ENCODE results near the gene NEURL1B.

NEURL1B gene

DNA sequence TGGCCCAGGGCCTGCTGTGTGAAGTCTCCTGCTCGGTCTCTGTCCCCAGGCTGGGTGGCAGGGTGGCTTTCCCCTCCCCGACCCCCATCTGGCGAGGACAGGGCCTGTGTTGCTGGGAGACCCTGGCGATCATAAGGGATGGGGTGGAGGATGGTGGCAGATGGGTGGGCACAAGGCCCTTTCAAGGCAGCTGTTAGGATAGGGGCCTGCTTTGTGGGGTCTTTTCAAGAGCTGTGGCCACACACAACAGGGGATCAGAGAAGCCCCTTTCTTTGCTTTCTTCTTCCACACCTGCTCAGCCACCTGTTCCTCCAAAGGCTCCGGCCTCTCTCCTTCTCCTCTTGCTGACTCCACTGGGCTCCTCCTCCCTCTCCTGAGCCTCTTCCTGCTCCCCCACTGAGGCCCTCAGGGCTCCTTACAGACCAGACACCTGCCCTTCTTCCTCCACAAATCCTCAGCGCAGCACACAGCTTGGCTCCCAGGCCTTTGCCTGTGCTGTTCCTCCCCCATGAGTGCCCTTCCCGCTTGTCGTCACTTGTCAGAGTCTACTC, 15.0 kb upstream of the NEURL1B start:
- H3K36me3 ChIP-seq (replicated peaks) = no peaks in the 10 kb centered on the region
- TF ChIP-seq, protein P1, sequence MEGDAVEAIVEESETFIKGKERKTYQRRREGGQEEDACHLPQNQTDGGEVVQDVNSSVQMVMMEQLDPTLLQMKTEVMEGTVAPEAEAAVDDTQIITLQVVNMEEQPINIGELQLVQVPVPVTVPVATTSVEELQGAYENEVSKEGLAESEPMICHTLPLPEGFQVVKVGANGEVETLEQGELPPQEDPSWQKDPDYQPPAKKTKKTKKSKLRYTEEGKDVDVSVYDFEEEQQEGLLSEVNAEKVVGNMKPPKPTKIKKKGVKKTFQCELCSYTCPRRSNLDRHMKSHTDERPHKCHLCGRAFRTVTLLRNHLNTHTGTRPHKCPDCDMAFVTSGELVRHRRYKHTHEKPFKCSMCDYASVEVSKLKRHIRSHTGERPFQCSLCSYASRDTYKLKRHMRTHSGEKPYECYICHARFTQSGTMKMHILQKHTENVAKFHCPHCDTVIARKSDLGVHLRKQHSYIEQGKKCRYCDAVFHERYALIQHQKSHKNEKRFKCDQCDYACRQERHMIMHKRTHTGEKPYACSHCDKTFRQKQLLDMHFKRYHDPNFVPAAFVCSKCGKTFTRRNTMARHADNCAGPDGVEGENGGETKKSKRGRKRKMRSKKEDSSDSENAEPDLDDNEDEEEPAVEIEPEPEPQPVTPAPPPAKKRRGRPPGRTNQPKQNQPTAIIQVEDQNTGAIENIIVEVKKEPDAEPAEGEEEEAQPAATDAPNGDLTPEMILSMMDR (IDR thresholded peaks at IDR 0.05; ENCODE audit: low read depth, low read length, missing control alignments) = no peak
- in situ Hi-C loops (cut with HindIII; ENCODE audit: low pct_ligation_motif_present, low sequenced_read_pairs) = no loop called here
- no peak overlapping the region for H3K4me3 ChIP-seq (ENCODE audit: low read depth, low read length)
- no peak overlapping the region for H3K27ac ChIP-seq
- no peaks in the 10 kb centered on the region for H3K27me3 ChIP-seq (replicated peaks)
- DNase-seq = no peak

DNA sequence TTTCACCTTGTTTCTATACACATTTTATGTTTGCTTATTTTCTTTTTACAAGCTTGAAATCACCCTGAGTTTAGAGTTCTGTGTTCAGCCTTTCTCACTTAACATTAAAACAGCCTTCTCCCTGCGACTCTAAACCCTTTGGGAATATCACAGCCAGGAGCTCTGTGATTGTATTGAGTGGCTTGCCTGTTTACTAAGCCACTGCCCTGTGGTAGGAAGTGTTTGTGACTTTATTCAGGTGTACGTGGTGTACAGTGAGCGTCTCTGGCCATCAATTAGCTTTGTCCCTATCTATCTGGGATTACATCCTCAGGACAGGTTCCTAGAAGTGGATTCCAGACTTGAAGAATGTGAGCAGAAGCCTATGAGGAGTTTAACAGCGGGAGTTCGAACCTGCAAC, 11.0 kb upstream of the NEURL1B start:
- in situ Hi-C loops (cut with HindIII; ENCODE audit: low pct_ligation_motif_present, low sequenced_read_pairs) = no loop called here
- no peak overlapping the region for H3K4me3 ChIP-seq (ENCODE audit: low read depth, low read length)
- no peak for DNase-seq
- peaks cover 2% of the 10 kb centered on the region for H3K27me3 ChIP-seq (replicated peaks)
- no peaks in the 10 kb centered on the region for H3K36me3 ChIP-seq (replicated peaks)
- H3K27ac ChIP-seq = no peak overlapping the region
- TF ChIP-seq, protein P1 (IDR thresholded peaks at IDR 0.05; ENCODE audit: low read depth, low read length, missing control alignments) = no peak

DNA sequence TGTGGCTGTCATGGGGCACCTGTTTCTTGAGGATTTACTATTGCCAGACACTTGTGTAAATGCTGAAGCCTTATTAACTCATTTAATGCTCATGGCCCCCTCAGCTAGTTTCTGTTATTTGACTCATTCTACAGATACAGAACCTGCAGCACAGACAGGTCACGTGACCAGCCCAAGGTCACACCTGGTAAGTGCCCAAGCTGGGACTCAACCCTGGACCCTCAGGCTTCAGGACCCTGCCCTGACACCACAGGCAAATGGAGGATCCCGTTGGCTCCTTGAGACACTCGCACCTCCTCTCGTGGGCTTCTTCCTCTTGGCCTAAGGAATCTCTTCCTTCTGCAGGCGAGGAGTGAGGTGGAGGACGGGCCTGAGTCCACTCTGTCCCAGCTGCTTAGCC, 10.6 kb upstream of the NEURL1B start:
- no peak for DNase-seq
- in situ Hi-C loops (cut with HindIII; ENCODE audit: low pct_ligation_motif_present, low sequenced_read_pairs) = no loop called here
- Histone ChIP-seq H3K36me3 (replicated peaks) (no peaks in the 10 kb centered on the region), H3K4me3 (ENCODE audit: low read depth, low read length) (no peak overlapping the region), H3K27ac (no peak overlapping the region), H3K27me3 (replicated peaks) (peaks cover 2% of the 10 kb centered on the region)
- TF ChIP-seq, protein P1 (IDR thresholded peaks at IDR 0.05; ENCODE audit: low read depth, low read length, missing control alignments) = no peak

DNA sequence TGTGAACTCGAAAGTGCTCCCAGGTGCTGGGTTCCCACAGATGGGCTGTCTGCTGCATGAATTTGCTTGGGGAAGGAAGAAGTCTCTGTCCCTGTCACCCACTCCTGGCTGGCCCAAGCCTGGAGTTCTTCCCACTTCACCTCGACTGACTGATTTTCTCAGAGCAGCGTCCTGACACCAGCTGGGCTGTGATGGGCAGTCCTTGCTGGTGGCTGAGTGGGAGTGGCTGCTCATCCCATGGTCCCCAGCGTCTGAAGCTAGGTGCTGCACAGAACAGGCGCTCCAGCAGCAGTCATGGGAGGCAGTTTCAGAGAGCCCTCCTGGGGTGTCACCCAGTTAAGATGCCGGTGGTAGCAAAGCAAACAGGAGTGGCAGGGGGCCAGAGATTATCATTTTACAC, 10.1 kb upstream of the NEURL1B start:
- TF ChIP-seq, protein P1 (IDR thresholded peaks at IDR 0.05; ENCODE audit: low read depth, low read length, missing control alignments) = no peak
- Histone ChIP-seq H3K27me3 (replicated peaks) (peaks cover 2% of the 10 kb centered on the region), H3K4me3 (ENCODE audit: low read depth, low read length) (no peak overlapping the region), H3K36me3 (replicated peaks) (no peaks in the 10 kb centered on the region), H3K27ac (no peak overlapping the region)
- no peak for DNase-seq
- in situ Hi-C loops (cut with HindIII; ENCODE audit: low pct_ligation_motif_present, low sequenced_read_pairs) = no loop called here

DNA sequence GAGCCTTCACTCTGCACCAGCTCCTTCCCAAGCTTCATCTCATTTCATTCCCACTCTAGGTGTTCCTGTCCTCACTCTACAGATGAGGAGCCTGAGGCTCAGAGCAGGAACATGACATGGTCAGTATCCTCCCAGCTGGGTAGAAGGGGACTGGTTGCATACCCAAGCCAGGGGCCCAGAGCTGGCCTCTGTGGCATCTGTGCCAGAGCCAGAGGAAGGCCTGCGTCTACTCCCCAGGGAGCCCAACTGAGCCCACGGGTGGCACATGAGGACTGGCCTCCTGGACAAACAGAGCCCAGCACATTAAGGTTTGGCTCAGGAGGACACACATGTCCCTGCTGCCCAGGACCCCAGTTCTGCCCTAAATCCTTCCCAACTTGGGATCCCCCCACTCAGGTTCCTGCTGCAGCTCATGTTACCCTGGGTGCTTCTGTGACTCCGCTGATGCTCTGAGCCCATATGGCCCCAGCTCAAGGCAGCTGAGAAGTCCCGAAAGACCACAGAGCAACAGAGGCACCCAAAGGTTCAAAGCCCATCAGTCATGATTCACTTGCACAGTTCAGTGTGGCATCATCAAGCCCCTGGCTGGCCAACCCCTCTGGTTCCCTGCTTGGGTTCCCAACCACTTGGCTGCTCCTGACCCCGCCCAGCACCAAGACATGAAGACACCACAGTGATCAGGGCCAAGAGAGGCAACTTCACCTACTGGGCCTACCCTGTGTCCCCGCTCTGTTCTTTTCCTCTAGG, 8.5 kb upstream of the NEURL1B start:
- Histone ChIP-seq H3K27me3 (replicated peaks) (peaks cover 3% of the 10 kb centered on the region), H3K27ac (no peak overlapping the region), H3K36me3 (replicated peaks) (no peaks in the 10 kb centered on the region), H3K4me3 (ENCODE audit: low read depth, low read length) (no peak overlapping the region)
- TF ChIP-seq, protein P1 (IDR thresholded peaks at IDR 0.05; ENCODE audit: low read depth, low read length, missing control alignments) = no peak
- in situ Hi-C loops (cut with HindIII; ENCODE audit: low pct_ligation_motif_present, low sequenced_read_pairs) = no loop called here
- DNase-seq = no peak
